GM18519 (cell line): ENCODE results near the gene LIMA1.
"Not testable (repeated sequence)": the region's sequence is repeated elsewhere in the genome, so short reads cannot be mapped to it uniquely, and the experiment has no call there.

Source experiments
- ATAC-seq: cut with Tn5 transposase; IDR thresholded peaks from one replicate; pipeline ENCODE4 v1.9.1; 2021; ENCODE audit warnings: mild to moderate bottlenecking, moderate library complexity; ENCODE audit not compliant: unreplicated experiment, low FRiP score

Gene LIMA1

GRCh38 chr12:50290692-50291091 is 7.4 kb upstream of the LIMA1 start:
- ATAC-seq = not testable (repeated sequence)

GRCh38 chr12:50287271-50287670 is 4.0 kb upstream of the LIMA1 start:
- ATAC-seq = no peak

- ATAC-seq = no peak
These were observed 1.9 kb upstream of the LIMA1 start for GRCh38 chr12:50285253-50285652.

GRCh38 chr12:50282721-50283228 is 545 bp downstream of the LIMA1 start:
- ATAC-seq = no peak

- ATAC-seq = no peak
These were observed 3.8 kb downstream of the LIMA1 start for GRCh38 chr12:50279501-50279900.

- ATAC-seq = no peak
These were observed 6.2 kb downstream of the LIMA1 start for GRCh38 chr12:50276912-50277671.

- no peak for ATAC-seq
These were observed 7.3 kb downstream of the LIMA1 start for GRCh38 chr12:50276068-50276467.

GRCh38 chr12:50275556-50275955 is 7.8 kb downstream of the LIMA1 start:
- ATAC-seq = no peak

GRCh38 chr12:50275127-50275526 is 8.2 kb downstream of the LIMA1 start:
- not testable (repeated sequence) for ATAC-seq

GRCh38 chr12:50271724-50272247 is 11.5 kb downstream of the LIMA1 start:
- ATAC-seq = no peak

- ATAC-seq = no peak
These were observed 14.8 kb downstream of the LIMA1 start for GRCh38 chr12:50268482-50268881.

- ATAC-seq = no peak
These were observed 17.4 kb downstream of the LIMA1 start for GRCh38 chr12:50265770-50266524.

GRCh38 chr12:50263832-50264231 is 19.5 kb downstream of the LIMA1 start:
- no peak for ATAC-seq

- no peak for ATAC-seq
These were observed 21.7 kb downstream of the LIMA1 start for GRCh38 chr12:50261654-50262053.

GRCh38 chr12:50258167-50258551 is 25.2 kb downstream of the LIMA1 start:
- ATAC-seq = no peak

- no peak for ATAC-seq
These were observed 25.8 kb downstream of the LIMA1 start for GRCh38 chr12:50257236-50258166.

- ATAC-seq = no peak
These were observed 26.6 kb downstream of the LIMA1 start for GRCh38 chr12:50256761-50257160.

GRCh38 chr12:50252977-50253602 is 30.2 kb downstream of the LIMA1 start:
- no peak for ATAC-seq

GRCh38 chr12:50251619-50252252 is 31.6 kb downstream of the LIMA1 start:
- no peak for ATAC-seq
